Measurements from ENCODE around the gene FAM43A. TPM values are rescaled to one million over a fixed set of nuclear protein-coding genes. Genes with fewer than 3 reads are reported as not detected.

FAM43A gene
- total RNA-seq, 2 experiments from 2014 or later = 7.5 to 21.6 TPM

GRCh38 chr3:194705761-194706160, 20.1 kb downstream of the FAM43A start:
- Histone ChIP-seq H3K4me1 (ENCODE audit: insufficient read depth, low read length, poor library complexity, severe bottlenecking) (no peaks in the 10 kb centered on the region), H3K79me2 (ENCODE audit: insufficient read depth, low read depth, low read length) (no peaks in the 10 kb centered on the region), H3K36me3 (ENCODE audit: insufficient read depth, low read length) (no peaks in the 10 kb centered on the region), H3K9me3 (ENCODE audit: low read length) (no peaks in the 10 kb centered on the region), H3K9me2 (ENCODE audit: insufficient read depth, low read length) (no peaks in the 10 kb centered on the region), H4K20me1 (ENCODE audit: insufficient read depth, low read length) (no peaks in the 10 kb centered on the region), H2AFZ (ENCODE audit: low read length) (no peak overlapping the region), H3K27ac (ENCODE audit: low read depth, low read length, poor library complexity, severe bottlenecking) (no peak overlapping the region), H3K4me2 (ENCODE audit: low read length) (no peak overlapping the region), H3K4me3 (ENCODE audit: low read depth, low read length, poor library complexity, severe bottlenecking) (no peak overlapping the region)
- POLR2A ChIA-PET = no interaction called here
- no peak for TF ChIP-seq EZH2phosphoT487 (IDR thresholded peaks at IDR 0.05; ENCODE audit: borderline replicate concordance, low read depth, low read length)
- TF ChIP-seq, protein P1, sequence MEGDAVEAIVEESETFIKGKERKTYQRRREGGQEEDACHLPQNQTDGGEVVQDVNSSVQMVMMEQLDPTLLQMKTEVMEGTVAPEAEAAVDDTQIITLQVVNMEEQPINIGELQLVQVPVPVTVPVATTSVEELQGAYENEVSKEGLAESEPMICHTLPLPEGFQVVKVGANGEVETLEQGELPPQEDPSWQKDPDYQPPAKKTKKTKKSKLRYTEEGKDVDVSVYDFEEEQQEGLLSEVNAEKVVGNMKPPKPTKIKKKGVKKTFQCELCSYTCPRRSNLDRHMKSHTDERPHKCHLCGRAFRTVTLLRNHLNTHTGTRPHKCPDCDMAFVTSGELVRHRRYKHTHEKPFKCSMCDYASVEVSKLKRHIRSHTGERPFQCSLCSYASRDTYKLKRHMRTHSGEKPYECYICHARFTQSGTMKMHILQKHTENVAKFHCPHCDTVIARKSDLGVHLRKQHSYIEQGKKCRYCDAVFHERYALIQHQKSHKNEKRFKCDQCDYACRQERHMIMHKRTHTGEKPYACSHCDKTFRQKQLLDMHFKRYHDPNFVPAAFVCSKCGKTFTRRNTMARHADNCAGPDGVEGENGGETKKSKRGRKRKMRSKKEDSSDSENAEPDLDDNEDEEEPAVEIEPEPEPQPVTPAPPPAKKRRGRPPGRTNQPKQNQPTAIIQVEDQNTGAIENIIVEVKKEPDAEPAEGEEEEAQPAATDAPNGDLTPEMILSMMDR (conservative IDR thresholded peaks at IDR 0.05; ENCODE audit: low read length) = no peak
- no peak for DNase-seq (ENCODE audit: low spot score)
- intact Hi-C loops (cut with micrococcal nuclease; ENCODE audit: unreplicated experiment) = no loop called here
- no TSS peak for BruUV-seq (replicated peaks)
- CTCF ChIA-PET (ENCODE audit: unreplicated experiment) = no interaction called here

GRCh38 chr3:194707147-194707540, 21.5 kb downstream of the FAM43A start:
- CTCF ChIA-PET (ENCODE audit: unreplicated experiment) = no interaction called here
- POLR2A ChIA-PET = interaction anchor here (0.6 to 0.9 kb wide), 4 partner anchors 18 to 564 kb away, joined by 3 to 4 read pairs (median 4); partner anchors contain the start of gene XXYLT1
- TF ChIP-seq, protein P1 (conservative IDR thresholded peaks at IDR 0.05; ENCODE audit: low read length) = no peak
- no peak for TF ChIP-seq EZH2phosphoT487 (IDR thresholded peaks at IDR 0.05; ENCODE audit: borderline replicate concordance, low read depth, low read length)

DNA sequence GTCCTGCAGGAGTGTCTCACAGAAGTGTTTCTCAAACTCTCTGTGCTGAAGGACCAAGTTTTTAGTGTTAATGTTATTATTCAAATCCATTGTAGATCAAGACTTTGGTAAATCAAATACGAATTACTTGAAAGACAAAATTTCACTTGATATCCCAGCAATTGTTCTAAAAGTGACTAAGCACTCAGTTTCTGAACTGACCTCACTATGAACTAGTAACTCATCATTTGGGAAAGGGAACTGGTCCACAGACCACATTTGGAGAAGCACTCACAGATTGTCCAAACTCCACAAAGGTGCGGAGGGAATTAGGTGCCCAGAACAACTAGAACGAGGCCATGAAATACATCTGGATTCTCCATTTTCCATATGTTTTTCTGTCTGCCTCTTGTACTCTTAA, 25.6 kb downstream of the FAM43A start:
- TF ChIP-seq EZH2phosphoT487 (IDR thresholded peaks at IDR 0.05; ENCODE audit: borderline replicate concordance, low read depth, low read length) = no peak
- TF ChIP-seq, protein P1 (conservative IDR thresholded peaks at IDR 0.05; ENCODE audit: low read length) = no peak
- no peak for DNase-seq (ENCODE audit: low spot score)
- ChIA-PET POLR2A (no interaction called here), CTCF (ENCODE audit: unreplicated experiment) (no interaction called here)
- H3K9me3 ChIP-seq (ENCODE audit: low read length) = no peaks in the 10 kb centered on the region
- H3K4me2 ChIP-seq (ENCODE audit: low read length) = no peak overlapping the region
- no peak overlapping the region for H3K4me3 ChIP-seq (ENCODE audit: low read depth, low read length, poor library complexity, severe bottlenecking)
- H3K79me2 ChIP-seq (ENCODE audit: insufficient read depth, low read depth, low read length) = no peaks in the 10 kb centered on the region
- no TSS peak for BruUV-seq (replicated peaks)
- H3K9me2 ChIP-seq (ENCODE audit: insufficient read depth, low read length) = no peaks in the 10 kb centered on the region
- no peaks in the 10 kb centered on the region for H3K36me3 ChIP-seq (ENCODE audit: insufficient read depth, low read length)
- intact Hi-C loops (cut with micrococcal nuclease; ENCODE audit: unreplicated experiment) = no loop called here
- no peak overlapping the region for H3K27ac ChIP-seq (ENCODE audit: low read depth, low read length, poor library complexity, severe bottlenecking)
- no peak overlapping the region for H2AFZ ChIP-seq (ENCODE audit: low read length)
- no peaks in the 10 kb centered on the region for H3K4me1 ChIP-seq (ENCODE audit: insufficient read depth, low read length, poor library complexity, severe bottlenecking)
- H4K20me1 ChIP-seq (ENCODE audit: insufficient read depth, low read length) = no peaks in the 10 kb centered on the region

More at GRCh38 chr3:194707147-194707540, 21.5 kb downstream of the FAM43A start:
- intact Hi-C loops (cut with micrococcal nuclease; ENCODE audit: unreplicated experiment) = no loop called here
- H3K36me3 ChIP-seq (ENCODE audit: insufficient read depth, low read length) = no peaks in the 10 kb centered on the region
- H4K20me1 ChIP-seq (ENCODE audit: insufficient read depth, low read length) = no peaks in the 10 kb centered on the region
- H3K4me3 ChIP-seq (ENCODE audit: low read depth, low read length, poor library complexity, severe bottlenecking) = no peak overlapping the region
- BruUV-seq (replicated peaks) = no TSS peak
- DNase-seq (ENCODE audit: low spot score) = no peak
- no peak overlapping the region for H3K27ac ChIP-seq (ENCODE audit: low read depth, low read length, poor library complexity, severe bottlenecking)
- H3K9me2 ChIP-seq (ENCODE audit: insufficient read depth, low read length) = no peaks in the 10 kb centered on the region
- H3K9me3 ChIP-seq (ENCODE audit: low read length) = no peaks in the 10 kb centered on the region
- no peak overlapping the region for H3K4me2 ChIP-seq (ENCODE audit: low read length)
- H3K4me1 ChIP-seq (ENCODE audit: insufficient read depth, low read length, poor library complexity, severe bottlenecking) = no peaks in the 10 kb centered on the region
- no peaks in the 10 kb centered on the region for H3K79me2 ChIP-seq (ENCODE audit: insufficient read depth, low read depth, low read length)
- no peak overlapping the region for H2AFZ ChIP-seq (ENCODE audit: low read length)

All from OCI-LY7 (cell line).